ENCODE data around the gene ZNF80. TPM values are rescaled to one million over a fixed set of nuclear protein-coding genes. Genes with fewer than 3 reads are reported as not detected.

ZNF80 gene
- total RNA-seq, 1 donor from 2014 or later: not detected

DNA sequence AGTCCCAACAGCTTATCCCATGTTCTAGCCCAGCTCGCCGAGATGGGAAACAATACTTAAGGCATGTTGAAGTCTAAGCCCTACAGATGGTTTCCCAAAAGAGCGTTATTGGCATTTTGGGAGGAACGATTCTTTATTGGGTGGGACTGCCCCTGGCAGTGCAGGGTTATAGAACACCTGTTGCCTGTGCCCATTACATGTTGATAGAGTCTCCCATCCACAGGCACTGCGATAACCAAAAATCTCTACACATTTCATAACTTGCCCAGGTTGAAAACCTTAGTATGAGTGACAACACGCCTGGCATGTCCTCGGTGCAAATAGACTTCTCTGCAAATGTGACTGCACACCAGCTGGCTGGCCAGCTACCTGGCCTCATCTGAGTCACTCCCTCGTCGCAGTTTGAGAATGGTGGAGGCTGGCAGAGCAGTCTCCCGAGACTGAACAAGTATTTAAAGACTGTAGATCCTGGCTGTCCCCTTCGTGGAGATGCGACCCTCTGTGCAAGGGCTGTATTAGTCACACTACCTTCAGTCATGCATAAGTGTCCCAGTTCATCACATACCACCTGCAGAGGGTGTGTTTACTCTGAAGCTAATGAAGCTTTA lies 18.7 kb downstream of the ZNF80 start:
- DNase-seq: no peak

- DNase-seq: peak; percentile 40
Measured at GRCh38 chr3:114218006-114218405, 19.4 kb downstream of the ZNF80 start.

DNA sequence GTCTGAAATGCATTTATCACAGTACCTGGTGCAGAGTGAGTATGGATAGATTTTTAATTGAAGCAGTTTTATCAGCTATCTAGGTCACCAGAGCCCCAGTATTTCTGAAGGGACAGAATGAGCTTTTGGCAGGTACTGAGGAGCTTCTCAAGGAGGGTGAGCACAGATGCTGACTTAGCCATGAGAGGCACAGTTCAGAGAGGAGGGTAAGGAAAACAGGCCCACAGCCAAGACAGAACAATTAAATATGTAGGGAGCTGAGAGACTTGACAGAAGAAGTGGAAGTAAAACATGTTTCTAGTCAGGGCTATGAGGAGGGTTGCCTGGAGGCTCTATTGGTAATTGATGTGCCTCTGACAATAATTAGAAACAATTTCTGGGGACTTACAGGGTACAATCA lies 20.1 kb downstream of the ZNF80 start:
- DNase-seq: peak; percentile 22

- DNase-seq: no peak
Measured at GRCh38 chr3:114216186-114216970, 21.0 kb downstream of the ZNF80 start.

GRCh38 chr3:114214542-114215341 lies 22.6 kb downstream of the ZNF80 start:
- peak; percentile 62 for DNase-seq

- DNase-seq: peak; percentile 72
Measured at GRCh38 chr3:114213627-114214541, 23.5 kb downstream of the ZNF80 start.

- DNase-seq: peak; percentile 82
Measured at GRCh38 chr3:114213292-114213626, 24.1 kb downstream of the ZNF80 start.

DNA sequence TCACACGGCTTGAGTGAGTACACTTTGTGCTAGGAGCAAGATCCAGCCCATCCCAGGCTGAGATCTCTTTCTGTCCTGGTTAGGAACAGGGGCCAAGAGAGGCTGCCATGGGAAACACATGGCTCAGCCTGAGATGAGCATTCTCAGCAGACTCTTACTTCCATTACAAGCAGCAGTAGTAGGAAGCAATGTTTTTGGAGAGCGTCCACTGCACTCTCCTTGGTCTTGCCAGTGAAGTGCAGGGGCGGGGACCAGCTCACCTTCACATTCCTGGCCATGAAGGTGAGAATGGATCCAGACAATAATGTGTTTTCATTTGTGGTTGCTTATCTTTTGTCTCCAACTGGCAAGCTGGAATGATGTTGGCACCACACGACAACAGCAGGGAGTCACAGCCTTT lies 24.7 kb downstream of the ZNF80 start:
- DNase-seq: no peak

- no peak for DNase-seq
Measured at GRCh38 chr3:114207768-114208167, 29.6 kb downstream of the ZNF80 start.

DNA sequence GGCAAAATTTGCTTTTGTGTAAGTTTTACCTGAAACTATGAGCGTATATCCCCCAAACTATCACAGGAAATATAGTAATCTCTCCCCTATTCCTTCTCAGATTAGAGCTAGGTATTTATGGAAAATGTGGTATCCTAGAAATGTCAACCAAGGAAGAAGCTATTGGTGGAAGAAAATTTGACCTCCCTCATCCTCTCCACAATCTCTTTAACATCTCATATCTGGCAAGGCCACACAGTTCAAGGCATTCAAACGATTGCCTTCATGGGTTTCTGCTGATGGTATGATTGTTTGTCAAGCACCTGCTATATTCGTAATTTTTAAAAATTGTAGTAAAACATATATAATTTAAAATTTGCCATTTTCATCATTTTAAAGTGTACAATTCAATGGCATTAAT lies 31.0 kb downstream of the ZNF80 start:
- DNase-seq: no peak

- DNase-seq: no peak
Measured at GRCh38 chr3:114205541-114205940, 31.8 kb downstream of the ZNF80 start.

- DNase-seq: no peak
Measured at GRCh38 chr3:114194750-114195149, 42.6 kb downstream of the ZNF80 start.

DNA sequence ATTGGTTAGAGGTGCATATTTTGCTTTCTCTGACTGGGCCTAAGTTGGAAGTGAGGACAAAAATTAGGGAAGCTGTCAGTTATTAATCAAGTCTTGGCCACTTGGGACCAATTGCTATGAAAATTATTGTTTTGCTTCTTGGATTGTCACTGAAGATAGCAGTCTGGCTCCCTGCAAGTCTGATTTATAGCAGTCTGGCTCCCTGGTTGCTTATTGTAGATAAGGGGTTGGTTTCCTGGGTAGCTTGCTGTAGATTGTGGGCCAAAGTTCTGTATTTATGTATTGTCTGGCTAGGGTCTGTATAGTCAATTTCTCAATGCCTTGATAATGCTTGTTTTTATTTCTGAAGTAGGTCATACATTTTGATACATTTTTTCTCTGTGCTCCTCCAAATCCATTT lies 45.2 kb downstream of the ZNF80 start:
- no peak for DNase-seq

- DNase-seq: no peak
Measured at GRCh38 chr3:114186501-114186900, 50.9 kb downstream of the ZNF80 start.

Other genes starting within 250 kb of the ZNF80 start
- gene CCDC191, start 181.1 kb downstream of the ZNF80 start, total RNA-seq: 1.3 and 3.2 TPM in 2 replicates
- gene QTRT2, start 180.8 kb downstream of the ZNF80 start, total RNA-seq: 33.2 and 38.5 TPM in 2 replicates
- not detected in 2 replicates for gene DRD3, start 58.5 kb downstream of the ZNF80 start, total RNA-seq
- gene TIGIT, start 56.5 kb upstream of the ZNF80 start, total RNA-seq: not detected in 2 replicates

All from dermis blood vessel endothelial cell (primary cell).